Hepatocyte (in vitro differentiated cells): ENCODE results near the gene CNN3.

Source experiments
- CTCF ChIP-seq: fragments of 200-600 bp; sonication (generic); IDR thresholded peaks from 2 replicates; pipeline ENCODE4 v1.5.1; 2016; ENCODE audit warnings: antibody characterized with exemption, mild to moderate bottlenecking; ENCODE audit not compliant: poor library complexity
- EZH2 ChIP-seq: fragments of 200-600 bp; sonication (generic); IDR thresholded peaks from 2 replicates; pipeline ENCODE4 v1.6.1; 2016; ENCODE audit warnings: antibody characterized with exemption, mild to moderate bottlenecking, borderline replicate concordance

- TF ChIP-seq CTCF (no peak), EZH2 (no peak)
These were observed 31.2 kb upstream of the CNN3 start for GRCh38 chr1:94958081-94958480.
